Measurements from ENCODE around the gene ZNG1A.
"Not testable (repeated sequence)": the region's sequence is repeated elsewhere in the genome, so short reads cannot be mapped to it uniquely, and the experiment has no call there.

The ZNG1A gene

GRCh38 chr9:87105-87504, 91.8 kb downstream of the ZNG1A start:
- not testable (repeated sequence) for H3K27me3 ChIP-seq (ENCODE audit: insufficient read depth, low read length); H3K9ac ChIP-seq (ENCODE audit: low read depth, low read length); H3K9me3 ChIP-seq (ENCODE audit: insufficient read depth, low read depth, low read length); H3K4me3 ChIP-seq (ENCODE audit: low read length); H3K4me1 ChIP-seq (ENCODE audit: insufficient read depth, low read length); H3K27ac ChIP-seq (ENCODE audit: low read length); H3K36me3 ChIP-seq (ENCODE audit: insufficient read depth, low read depth, low read length)

GRCh38 chr9:86697-87096, 92.2 kb downstream of the ZNG1A start:
- not testable (repeated sequence) for H3K4me1 ChIP-seq (ENCODE audit: insufficient read depth, low read length); H3K9me3 ChIP-seq (ENCODE audit: insufficient read depth, low read depth, low read length); H3K4me3 ChIP-seq (ENCODE audit: low read length); H3K27ac ChIP-seq (ENCODE audit: low read length); H3K27me3 ChIP-seq (ENCODE audit: insufficient read depth, low read length); H3K36me3 ChIP-seq (ENCODE audit: insufficient read depth, low read depth, low read length); H3K9ac ChIP-seq (ENCODE audit: low read depth, low read length)

GRCh38 chr9:82932-83689, 95.7 kb downstream of the ZNG1A start:
- H3K4me1 ChIP-seq (ENCODE audit: insufficient read depth, low read length); H3K27ac ChIP-seq (ENCODE audit: low read length); H3K9ac ChIP-seq (ENCODE audit: low read depth, low read length); H3K36me3 ChIP-seq (ENCODE audit: insufficient read depth, low read depth, low read length); H3K9me3 ChIP-seq (ENCODE audit: insufficient read depth, low read depth, low read length); H3K27me3 ChIP-seq (ENCODE audit: insufficient read depth, low read length); H3K4me3 ChIP-seq (ENCODE audit: low read length): not testable (repeated sequence)

- not testable (repeated sequence) for H3K27ac ChIP-seq (ENCODE audit: low read length); H3K9me3 ChIP-seq (ENCODE audit: insufficient read depth, low read depth, low read length); H3K36me3 ChIP-seq (ENCODE audit: insufficient read depth, low read depth, low read length); H3K9ac ChIP-seq (ENCODE audit: low read depth, low read length); H3K4me3 ChIP-seq (ENCODE audit: low read length); H3K4me1 ChIP-seq (ENCODE audit: insufficient read depth, low read length)
- peaks cover 24% of the 10 kb centered on the region for H3K27me3 ChIP-seq (ENCODE audit: insufficient read depth, low read length)
Measured at GRCh38 chr9:78333-78732, 100.5 kb downstream of the ZNG1A start.

- H3K9me3 ChIP-seq (ENCODE audit: insufficient read depth, low read depth, low read length); H3K4me1 ChIP-seq (ENCODE audit: insufficient read depth, low read length); H3K36me3 ChIP-seq (ENCODE audit: insufficient read depth, low read depth, low read length); H3K9ac ChIP-seq (ENCODE audit: low read depth, low read length); H3K27ac ChIP-seq (ENCODE audit: low read length); H3K4me3 ChIP-seq (ENCODE audit: low read length): not testable (repeated sequence)
- H3K27me3 ChIP-seq (ENCODE audit: insufficient read depth, low read length) = peaks cover 41% of the 10 kb centered on the region
Measured at GRCh38 chr9:76389-76788, 102.5 kb downstream of the ZNG1A start.

- not testable (repeated sequence) for H3K27ac ChIP-seq (ENCODE audit: low read length)
Measured at GRCh38 chr9:73900-74525, 104.8 kb downstream of the ZNG1A start.

GRCh38 chr9:73076-73899, 105.6 kb downstream of the ZNG1A start:
- H3K9me3 ChIP-seq (ENCODE audit: insufficient read depth, low read depth, low read length); H3K27ac ChIP-seq (ENCODE audit: low read length); H3K36me3 ChIP-seq (ENCODE audit: insufficient read depth, low read depth, low read length); H3K4me1 ChIP-seq (ENCODE audit: insufficient read depth, low read length); H3K9ac ChIP-seq (ENCODE audit: low read depth, low read length): not testable (repeated sequence)
- peak overlapping the region; percentile 58; the same call in 1 of the 2 replicates for H3K4me3 ChIP-seq (ENCODE audit: low read length)
- H3K27me3 ChIP-seq (ENCODE audit: insufficient read depth, low read length) = peaks cover 41% of the 10 kb centered on the region

More at GRCh38 chr9:73900-74525, 104.8 kb downstream of the ZNG1A start:
- not testable (repeated sequence) for H3K9ac ChIP-seq (ENCODE audit: low read depth, low read length); H3K36me3 ChIP-seq (ENCODE audit: insufficient read depth, low read depth, low read length); H3K9me3 ChIP-seq (ENCODE audit: insufficient read depth, low read depth, low read length); H3K4me1 ChIP-seq (ENCODE audit: insufficient read depth, low read length)
- Histone ChIP-seq H3K27me3 (ENCODE audit: insufficient read depth, low read length) (peaks cover 41% of the 10 kb centered on the region), H3K4me3 (ENCODE audit: low read length) (peak overlapping the region; percentile 58; the same call in 1 of the 2 replicates)

Data from iPS-20b (cell line).